UCSD-AML1 (cell line): Measurements from ENCODE around the gene TBC1D7.

Experiments used
- DNase-seq: peaks from one replicate; lab custom pipeline; 2025; ENCODE audit not compliant: unreplicated experiment; lab: John Stamatoyannopoulos, UW

TBC1D7 gene

GRCh38 chr6:13273931-13274706 lies 54.2 kb downstream of the TBC1D7 start:
- peak; percentile 88 for DNase-seq

- no peak for DNase-seq
These were observed 55.0 kb downstream of the TBC1D7 start for GRCh38 chr6:13273202-13273930.

DNA sequence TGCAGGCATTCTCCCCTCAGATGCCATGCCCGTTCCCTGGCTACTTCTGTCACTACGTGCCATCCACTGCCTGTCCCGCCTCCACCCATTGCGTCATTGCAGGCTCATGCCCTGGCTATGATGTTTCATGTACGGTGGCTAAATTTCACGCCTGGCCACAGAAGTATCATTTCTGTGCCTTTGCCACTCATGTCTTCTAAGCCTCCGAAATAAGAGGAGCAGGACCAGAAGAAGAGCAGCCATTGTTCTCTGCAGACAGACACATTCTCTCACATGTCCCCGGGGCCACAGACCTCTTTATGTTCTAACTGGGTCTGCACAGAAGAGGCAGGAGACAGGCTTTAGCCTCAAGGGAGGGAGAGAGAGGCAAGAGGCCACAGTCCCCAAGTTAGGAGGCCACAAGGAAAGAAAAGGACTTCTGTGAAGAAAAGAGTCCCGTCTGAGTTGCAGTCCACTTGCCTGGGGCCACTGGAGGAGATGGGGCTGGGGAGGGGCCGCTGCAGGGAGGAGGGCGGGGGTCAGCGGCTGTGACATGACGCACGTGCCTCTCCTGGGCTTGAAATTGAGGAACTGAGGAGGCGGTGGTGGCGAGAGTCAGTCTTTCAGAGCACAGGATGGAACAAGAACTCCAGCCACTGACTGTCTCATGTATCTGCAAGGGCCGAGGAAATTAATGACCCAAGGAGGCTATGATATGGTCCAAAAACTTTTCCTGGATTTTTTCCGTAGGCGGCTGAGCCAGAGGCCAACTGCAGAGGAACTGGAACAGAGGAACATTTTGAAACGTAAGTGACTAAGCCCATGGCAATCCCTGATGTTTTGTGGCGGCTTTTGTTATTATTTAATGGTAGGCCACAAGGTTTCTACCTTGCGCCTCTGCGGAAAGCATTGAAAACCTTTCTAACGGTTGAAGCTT lies 55.9 kb downstream of the TBC1D7 start:
- DNase-seq: peak; percentile 77

- no peak for DNase-seq
These were observed 59.3 kb downstream of the TBC1D7 start for GRCh38 chr6:13268913-13269518.

GRCh38 chr6:13267142-13267651 lies 61.1 kb downstream of the TBC1D7 start:
- no peak for DNase-seq

DNA sequence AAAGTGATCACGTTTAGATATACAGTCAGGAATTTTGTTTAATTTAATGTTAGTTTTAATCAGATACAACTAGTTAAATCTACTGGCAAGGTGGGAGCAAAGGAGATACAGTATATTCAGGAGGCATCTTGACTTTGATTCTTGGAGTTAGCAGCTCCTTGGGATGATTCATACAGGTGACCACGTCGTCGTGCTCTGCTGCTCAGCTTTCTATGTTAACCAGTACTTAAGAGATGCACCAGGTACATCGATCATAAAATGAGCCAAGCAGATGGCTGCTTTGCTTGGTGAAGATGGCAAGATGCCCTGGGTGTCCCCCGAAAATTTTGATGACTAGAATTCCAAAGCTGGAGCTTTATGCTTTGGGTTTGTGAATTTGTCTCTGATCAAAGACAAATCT lies 64.7 kb downstream of the TBC1D7 start:
- no peak for DNase-seq

DNA sequence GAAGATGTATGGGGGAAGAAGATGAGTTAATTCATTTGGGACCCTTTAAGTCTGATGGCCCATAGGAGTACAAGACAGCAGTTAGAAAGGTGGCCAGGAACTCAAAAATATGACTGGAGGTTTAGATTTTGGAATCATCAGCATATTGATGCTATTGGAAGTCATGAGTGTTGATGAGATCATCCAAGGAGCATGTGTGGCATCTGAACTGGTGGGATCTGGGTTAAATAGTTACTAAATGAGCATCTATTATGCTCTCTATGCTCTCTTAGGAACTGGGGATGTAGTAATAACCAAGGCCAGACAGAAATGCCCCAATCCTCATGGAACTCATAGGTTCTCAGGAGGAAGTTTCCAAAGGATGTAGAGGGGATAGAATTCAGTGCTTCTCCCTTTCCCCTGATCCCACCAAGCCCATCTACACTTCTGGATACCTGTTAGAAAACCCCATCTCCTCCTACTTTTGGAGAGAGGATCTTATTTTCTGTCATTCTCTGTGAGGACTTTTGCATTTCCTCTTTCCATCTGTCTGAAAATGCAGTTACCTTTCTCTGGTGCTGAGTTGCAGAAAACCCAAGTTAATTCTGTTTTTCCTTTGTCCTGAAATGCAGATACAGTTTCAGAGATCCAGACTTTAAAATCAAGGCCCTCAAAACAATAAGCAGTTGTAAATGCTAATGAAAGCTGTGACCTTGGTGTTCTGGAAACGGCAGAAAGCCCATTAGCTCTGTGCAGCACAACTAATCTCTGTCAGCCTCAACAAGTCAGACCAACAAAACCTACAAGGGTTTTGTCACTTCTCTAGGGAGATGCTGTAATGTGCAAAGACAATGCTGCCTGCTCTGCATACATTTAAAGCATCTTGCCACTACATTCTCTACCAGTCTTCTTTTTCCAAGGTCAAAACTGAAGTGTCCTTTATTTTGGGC lies 65.8 kb downstream of the TBC1D7 start:
- no peak for DNase-seq

GRCh38 chr6:13261464-13261994 lies 66.8 kb downstream of the TBC1D7 start:
- no peak for DNase-seq

- no peak for DNase-seq
These were observed 67.5 kb downstream of the TBC1D7 start for GRCh38 chr6:13260831-13261230.

DNA sequence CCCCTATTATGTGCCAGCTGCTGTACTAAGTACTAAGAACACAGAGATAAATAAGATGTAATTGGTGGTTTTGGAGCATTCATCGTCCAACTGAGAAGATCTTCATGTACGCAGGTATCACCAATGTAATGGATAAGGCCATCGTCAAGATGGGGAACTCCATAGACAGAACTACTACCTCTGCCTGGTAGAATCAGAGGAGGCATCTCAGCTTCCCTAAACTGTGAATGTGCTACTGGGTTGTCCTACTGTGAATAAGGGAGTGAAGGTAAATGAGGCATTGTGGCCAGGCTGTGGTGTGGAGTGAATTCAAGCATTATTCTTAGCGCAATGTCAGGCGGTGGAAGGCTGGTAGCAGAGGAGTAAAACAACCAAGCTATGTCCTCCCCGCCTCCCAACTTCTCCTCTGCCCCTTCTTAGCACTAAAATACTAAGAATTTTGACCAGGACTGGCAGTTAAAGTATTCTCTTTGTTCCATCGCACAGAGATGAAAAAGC lies 68.2 kb downstream of the TBC1D7 start:
- no peak for DNase-seq

DNA sequence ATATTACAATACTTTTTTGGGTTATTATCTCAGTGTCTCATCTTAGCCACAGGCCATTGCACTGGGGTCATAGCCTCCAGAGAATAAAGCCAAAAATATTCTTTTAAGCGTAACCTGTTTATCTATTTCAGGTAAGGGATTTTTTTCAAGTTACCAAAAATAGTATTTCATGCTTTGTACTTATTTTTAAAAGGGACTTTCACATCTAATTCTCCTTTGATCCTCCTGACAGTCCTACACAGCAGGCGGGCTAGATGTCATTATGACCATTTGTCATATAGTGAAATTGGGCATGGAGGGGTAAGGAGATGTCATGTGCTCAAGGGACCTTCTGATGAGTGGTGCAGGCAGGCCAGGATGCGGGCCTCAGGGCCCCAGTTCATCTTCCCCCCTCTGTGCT lies 68.9 kb downstream of the TBC1D7 start:
- no peak for DNase-seq

DNA sequence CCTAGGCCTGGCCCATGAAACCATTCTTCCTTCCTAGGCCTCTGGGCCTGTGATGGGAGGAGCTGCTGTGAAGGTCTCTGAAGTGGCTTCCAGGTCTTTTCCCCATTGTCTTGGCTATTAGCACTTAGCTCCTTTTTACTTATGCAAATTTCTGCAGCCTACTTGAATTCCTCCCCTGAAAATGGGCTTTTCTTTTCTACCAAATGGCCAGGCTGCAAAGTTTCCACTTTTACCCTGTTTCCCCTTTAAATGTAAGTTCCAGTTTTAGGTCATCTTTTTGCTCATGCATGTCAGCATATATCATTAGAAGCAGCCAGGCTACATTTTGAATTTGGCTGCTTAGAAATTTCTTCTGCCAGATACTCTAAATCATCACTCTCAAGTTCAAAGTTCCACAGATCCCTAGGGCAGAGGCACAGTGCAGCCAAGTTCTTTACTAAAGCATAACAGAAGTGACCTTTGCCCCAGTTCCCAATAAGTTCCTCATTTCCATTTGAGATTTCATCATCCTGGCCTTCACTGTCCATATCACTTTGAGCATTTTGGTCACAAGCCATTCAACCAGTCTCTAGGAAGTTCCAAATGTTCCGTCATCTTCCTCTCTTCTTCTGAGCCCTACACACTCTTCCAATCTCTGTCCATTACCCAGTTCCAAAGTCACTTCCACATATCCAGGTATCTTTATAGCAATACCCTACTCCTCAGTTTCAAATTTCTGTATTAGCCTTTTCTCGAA lies 71.9 kb downstream of the TBC1D7 start:
- no peak for DNase-seq
